ENCODE data around the gene KCNIP3. TPM values are rescaled to one million over a fixed set of nuclear protein-coding genes. Genes with fewer than 3 reads are reported as not detected.

Gene KCNIP3
- total RNA-seq, 1 donor from 2014 or later, result 3.9 TPM

DNA sequence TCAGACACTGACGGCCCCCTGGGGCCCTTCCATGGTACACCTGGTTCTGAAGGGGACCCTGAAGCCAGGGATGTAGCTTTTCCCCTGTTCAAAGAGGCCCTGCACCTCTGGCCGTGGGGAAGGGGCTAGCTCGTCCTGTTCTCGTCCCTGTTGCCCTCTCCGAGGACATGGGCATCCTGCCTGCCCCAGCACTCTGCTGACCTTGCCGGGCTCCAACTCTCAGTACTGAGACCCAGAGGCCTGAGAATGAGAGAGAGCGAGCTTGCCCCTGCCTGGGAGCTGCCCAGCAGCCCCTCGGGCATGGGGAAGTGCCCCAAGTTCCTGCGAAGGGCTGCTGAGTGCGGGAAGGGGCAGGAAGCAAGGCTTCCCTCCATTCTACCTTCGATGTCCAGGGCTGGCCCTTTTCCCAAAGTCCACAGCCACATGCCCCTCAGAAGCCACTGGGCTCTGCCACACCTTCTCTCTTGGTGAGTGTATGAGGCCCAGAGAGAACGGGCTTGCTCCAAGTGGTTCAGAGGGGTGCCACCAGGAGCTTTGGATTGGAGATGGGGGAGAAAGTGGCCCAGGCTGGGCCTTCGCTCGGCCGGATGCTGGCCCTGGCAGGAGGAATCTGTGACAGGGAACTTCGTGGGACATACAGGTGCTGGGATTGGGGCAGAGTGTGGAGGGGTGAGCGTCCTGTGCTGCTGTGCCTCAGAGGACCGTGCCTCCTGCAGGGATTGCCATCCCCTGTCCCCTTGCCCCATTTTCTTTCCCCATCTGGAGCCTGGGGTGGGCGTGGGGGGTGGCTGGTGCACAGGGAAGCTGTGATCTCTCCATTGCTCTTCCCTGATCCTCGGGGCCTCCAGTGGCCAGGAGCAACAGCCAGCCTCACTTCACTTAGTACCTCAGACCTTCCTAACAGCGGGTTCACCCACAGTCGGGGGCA lies 50.8 kb downstream of the KCNIP3 start:
- TF ChIP-seq, protein P1, sequence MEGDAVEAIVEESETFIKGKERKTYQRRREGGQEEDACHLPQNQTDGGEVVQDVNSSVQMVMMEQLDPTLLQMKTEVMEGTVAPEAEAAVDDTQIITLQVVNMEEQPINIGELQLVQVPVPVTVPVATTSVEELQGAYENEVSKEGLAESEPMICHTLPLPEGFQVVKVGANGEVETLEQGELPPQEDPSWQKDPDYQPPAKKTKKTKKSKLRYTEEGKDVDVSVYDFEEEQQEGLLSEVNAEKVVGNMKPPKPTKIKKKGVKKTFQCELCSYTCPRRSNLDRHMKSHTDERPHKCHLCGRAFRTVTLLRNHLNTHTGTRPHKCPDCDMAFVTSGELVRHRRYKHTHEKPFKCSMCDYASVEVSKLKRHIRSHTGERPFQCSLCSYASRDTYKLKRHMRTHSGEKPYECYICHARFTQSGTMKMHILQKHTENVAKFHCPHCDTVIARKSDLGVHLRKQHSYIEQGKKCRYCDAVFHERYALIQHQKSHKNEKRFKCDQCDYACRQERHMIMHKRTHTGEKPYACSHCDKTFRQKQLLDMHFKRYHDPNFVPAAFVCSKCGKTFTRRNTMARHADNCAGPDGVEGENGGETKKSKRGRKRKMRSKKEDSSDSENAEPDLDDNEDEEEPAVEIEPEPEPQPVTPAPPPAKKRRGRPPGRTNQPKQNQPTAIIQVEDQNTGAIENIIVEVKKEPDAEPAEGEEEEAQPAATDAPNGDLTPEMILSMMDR (conservative IDR thresholded peaks at IDR 0.05; ENCODE audit: low read depth, low read length), result no peak
- DNase-seq (ENCODE audit: low read depth), result no peak
- H3K4me3 ChIP-seq (ENCODE audit: low read depth, low read length), result peak overlapping the region; percentile 78

DNA sequence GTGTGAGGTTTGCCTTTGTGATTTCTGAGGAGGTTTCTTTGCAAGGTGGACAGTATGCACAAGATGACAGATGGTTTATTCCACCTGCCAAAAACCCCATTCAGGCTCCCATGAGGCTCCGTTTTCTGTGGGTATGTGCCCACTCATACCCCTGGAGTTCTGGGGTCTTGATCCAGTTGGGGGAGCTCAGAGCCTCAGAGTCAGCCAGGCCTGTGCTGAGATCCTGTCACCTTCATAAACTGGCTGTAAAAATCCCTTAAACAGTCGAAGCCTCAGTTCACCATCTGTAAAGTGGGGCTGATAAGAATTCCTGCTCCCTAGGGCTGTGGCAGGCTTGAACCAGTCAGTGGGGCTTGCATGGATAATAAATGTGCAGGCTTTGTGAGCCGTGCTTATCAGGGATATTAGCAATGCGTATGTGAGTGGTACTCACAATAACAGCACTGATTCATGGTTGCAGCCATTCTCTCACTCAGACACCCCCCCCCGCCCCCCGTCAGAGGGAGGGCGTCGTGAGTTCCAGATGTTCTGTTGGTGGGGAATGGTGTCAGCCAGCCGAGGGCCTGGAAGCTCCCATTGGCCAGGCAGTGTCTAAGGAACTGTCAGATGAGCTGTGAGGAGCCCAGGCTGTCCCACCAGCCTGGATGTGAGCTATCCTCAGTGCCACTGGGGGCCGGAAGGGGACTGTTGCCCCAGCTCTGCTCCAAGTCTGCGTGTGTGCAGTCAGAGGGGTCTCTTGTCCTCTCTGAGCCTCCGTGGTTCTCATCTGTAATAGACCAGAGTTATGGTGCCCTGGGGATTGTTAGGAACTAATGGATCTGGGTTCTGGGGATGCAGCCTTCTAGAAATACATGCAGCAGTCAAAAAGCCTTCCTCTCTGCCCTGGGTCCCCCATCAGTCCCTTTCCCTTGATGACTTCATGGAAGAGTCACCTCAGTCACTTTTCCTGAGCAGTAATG lies 51.7 kb downstream of the KCNIP3 start:
- peak overlapping the region; percentile 78 for H3K4me3 ChIP-seq (ENCODE audit: low read depth, low read length)
- DNase-seq (ENCODE audit: low read depth), result no peak
- TF ChIP-seq, protein P1 (conservative IDR thresholded peaks at IDR 0.05; ENCODE audit: low read depth, low read length), result no peak

DNA sequence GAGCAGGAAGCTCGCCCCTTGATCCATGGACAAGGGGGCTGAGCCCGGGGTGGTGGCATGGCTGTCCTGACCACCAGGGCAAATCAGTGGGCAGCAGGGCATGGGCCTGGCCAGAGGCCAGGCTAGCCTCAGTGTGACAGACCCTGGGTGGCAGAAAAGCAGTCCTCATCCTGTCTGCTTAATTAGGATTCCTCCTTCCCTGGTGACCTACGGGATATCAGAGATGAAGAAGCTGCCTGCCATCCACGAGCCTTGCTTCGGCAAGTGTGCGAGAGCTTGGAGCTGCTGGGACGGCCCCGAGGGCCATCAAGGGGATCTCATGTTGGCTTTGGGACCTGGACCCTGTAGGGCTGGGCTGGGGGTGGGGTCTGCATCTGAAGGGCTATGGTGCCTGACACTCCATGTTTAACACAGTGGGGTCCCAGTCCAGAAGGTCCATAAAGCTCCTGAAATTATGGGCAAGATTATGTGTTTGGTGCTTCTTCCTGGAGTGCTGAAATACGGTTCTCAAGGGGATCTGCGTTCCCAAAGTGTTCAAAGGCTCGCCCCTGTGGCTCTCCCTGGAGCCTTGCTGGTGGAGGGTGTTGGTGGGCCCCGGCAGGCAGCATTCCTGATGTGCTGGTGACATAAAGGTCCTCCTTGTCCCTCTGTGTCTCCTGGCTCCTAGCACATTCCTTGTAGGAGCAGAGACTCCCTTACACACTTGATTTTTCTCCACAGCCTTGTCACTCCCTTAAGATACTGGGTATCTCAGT lies 52.6 kb downstream of the KCNIP3 start:
- TF ChIP-seq, protein P1 (conservative IDR thresholded peaks at IDR 0.05; ENCODE audit: low read depth, low read length), result no peak
- no peak for DNase-seq (ENCODE audit: low read depth)
- no peak overlapping the region for H3K4me3 ChIP-seq (ENCODE audit: low read depth, low read length)

DNA sequence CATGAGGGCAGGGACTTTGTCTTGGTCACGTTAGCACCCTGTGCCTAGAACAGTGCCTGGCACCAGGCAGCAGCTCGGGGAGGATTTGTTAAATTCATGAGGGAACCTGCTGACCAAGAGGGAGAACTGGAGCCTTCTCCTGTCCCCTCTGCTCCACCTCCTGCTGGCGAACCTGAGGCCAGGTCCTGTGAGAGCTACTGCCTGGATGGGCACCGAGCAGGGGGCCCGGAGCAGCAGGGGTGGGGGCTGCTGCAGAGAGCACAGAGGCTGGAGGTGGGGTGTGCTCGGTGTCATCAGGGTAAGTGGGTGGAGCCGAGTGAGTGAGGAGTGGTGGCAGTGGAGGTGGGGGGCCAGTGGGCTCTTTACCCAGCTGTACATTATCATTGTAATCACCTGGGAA lies 53.2 kb downstream of the KCNIP3 start:
- H3K4me3 ChIP-seq (ENCODE audit: low read depth, low read length), result no peak overlapping the region
- no peak for DNase-seq (ENCODE audit: low read depth)
- TF ChIP-seq, protein P1 (conservative IDR thresholded peaks at IDR 0.05; ENCODE audit: low read depth, low read length), result no peak

DNA sequence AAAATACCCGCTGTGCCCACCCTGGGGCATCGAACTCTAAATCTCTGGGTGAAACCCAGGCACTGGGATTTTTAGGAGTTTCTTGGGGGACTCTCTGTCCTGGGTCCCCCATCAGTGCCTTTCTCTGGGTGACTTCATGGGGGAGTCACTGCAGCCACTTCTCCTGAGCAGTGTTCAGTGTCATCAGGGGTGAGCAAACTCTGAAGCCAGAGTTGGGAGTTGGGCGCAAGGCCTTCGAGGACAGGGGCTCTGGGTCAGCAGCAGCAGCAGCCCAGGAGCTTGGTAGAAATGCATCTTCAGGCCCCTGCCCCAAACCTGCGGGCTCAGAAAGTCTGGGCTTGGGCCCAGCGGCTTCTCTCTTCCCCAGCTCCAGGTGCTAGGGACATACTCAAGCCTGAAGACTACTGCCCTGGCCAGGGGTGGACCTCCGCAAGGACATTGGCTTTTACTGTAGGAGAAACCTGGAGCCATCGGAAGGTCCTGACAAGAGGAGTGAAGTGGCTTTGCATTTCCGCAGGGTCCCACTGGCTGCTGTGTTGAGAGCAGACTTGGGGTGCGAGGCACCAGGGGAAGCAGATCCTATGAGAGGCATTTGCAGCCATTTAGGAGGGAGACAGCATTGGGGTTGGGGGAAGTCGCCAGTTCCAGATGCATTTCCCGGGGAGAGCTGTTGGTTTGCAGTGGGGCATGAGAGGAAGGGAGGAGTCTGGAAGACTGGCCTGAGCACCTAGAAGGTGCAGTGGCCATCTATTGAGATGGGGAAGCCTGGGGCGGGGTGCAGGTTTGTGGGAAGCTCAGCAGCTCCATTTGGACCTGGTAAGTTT lies 53.8 kb downstream of the KCNIP3 start:
- H3K4me3 ChIP-seq (ENCODE audit: low read depth, low read length), result no peak overlapping the region
- no peak for DNase-seq (ENCODE audit: low read depth)
- TF ChIP-seq, protein P1 (conservative IDR thresholded peaks at IDR 0.05; ENCODE audit: low read depth, low read length), result no peak

DNA sequence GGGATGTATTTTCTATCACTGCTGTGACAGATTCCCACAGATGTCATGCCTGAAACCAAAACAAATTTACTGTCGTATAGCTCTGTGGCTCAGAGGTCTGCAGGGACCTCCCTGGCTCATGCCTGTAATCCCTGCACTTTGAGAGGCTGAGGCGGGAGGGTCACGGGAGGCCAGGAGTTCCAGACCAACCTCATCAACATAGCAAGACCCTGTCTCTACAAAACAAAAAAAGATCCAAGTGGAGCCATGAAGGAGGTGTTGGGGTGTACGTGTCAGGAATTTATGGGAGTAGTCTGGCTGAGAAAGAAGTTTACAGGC lies 54.4 kb downstream of the KCNIP3 start:
- TF ChIP-seq, protein P1 (conservative IDR thresholded peaks at IDR 0.05; ENCODE audit: low read depth, low read length), result no peak
- DNase-seq (ENCODE audit: low read depth), result no peak
- H3K4me3 ChIP-seq (ENCODE audit: low read depth, low read length), result no peak overlapping the region

All from epithelial cell of proximal tubule (primary cell).